Occipital lobe (tissue), 2 donors: ENCODE data around the gene ITPRID1. TPM values are rescaled to one million over a fixed set of nuclear protein-coding genes. Genes with fewer than 3 reads are reported as not detected.

Source experiments
- DNase-seq: peaks from one replicate; lab custom pipeline; 2025; lab: John Stamatoyannopoulos, UW
- total RNA-seq: library from RNA; depleted of rRNA; stranded (reverse); fragments of >200 nt; gene quantifications from one replicate; pipeline ENCODE4 v1.2.3, GENCODE V29; 2014

ITPRID1 gene
- total RNA-seq, 1 donor from 2014 or later, result 8.6 TPM

DNA sequence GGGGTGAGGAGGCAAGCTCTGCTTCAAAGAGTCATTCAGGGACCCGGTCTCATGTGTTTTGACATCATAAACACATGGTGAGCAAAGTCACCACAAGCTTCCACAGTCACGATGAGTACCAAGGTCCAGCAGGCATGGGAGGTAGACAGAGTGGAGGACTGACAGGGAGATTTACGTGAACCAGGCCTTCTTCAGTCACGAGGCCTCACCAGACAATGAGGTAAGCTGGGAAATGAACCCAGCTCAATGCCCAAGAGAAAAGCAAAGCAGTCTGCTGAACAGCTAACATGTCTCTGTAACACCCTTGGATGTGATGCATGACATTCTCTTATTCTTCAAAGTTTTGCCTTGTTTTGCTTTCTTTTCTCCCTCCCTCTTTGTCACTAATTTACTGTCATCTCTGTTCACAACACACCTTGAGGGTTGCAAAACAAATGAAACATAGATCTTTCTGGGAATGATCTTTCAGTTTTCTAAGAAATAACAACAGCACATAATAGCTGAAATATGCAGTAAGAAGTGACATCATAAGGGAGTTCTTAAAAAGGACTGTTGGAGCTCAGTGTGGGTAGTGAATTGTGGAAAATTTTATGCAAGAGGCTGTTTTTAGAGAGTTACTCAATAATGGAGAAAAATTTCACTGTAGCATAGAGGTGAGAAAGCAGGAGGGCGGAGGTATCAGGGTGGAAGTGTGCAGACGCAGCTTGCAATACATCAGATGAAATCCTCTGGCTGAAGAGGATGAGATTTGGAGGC is 182.1 kb downstream of the ITPRID1 start:
- DNase-seq, result no peak

DNA sequence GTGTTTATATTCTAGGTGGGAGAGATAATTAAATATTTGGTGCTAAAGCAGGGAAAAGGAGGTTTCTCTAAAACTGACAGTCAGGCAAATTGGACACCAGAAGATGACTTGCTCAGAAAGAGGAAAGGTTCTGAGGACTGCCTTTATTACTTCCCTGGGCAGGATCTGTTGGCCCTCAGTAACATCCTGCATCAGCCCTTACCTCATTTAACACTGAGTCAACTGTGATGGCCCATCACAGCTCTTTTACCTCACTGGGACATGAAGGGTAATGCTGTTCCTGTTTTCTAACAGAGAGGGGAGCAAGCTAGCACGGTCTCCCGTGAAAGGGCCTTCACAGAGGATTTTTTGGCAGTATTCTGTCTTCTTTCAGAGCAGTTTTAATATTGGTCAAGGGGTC is 185.2 kb downstream of the ITPRID1 start:
- DNase-seq, result no peak

DNA sequence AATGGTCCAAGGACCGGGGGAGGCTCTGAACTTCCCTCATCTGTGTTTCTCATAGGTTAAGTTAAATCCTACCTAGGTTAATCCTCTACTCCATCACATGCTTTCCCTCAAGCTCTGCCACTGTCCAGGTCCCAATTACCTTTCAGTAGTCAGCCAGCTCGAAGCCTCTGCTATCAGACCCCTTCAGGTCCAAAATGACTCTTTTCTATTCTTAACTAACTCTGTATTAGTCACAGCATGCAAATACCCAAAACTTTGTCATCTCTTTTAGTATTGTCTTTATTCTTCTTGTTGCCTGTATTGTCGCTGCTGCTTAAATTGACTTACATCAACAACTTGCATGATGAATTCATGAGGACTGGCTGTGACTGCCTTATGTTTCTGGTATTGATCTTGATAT is 188.5 kb downstream of the ITPRID1 start:
- DNase-seq, result no peak

DNA sequence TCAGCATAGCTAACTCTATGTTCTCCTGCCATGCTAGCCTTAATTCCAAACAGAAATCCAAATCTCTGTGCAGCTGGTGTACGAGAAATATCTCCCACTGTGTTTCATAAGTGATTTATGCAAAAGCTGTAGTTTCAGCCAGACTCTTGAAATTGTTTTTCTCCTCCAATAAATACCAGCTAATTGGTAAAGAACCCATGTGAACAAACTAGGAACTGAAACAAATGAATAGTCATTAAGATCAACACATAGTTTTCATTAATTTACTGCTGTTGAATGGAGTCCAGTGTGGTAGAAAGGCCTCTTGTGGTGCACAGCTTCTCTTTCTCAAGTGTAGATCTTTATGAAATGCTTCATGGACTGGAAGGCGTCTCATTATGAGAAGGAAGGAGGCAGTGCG is 191.5 kb downstream of the ITPRID1 start:
- no peak for DNase-seq

DNA sequence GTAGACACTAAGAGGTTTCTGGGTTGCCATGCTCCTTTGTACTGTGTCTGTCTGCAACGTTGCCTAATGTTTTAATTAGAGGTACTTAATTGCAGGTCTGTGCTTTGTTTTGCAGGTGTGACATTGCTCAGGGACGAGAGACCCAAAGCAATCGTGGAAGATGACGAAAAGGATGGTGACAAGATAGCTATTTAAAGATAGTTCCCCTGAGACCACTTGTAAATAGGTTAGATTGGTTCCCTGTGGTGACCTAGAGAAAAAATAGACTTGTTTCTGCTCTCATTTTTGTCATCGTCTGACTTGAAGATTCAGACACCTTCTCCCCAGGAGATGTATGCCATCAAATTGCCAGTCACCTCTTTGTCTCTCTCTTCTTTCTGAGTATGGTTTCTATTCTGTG is 193.2 kb downstream of the ITPRID1 start:
- no peak for DNase-seq

Other genes starting within 250 kb of the ITPRID1 start
- gene NEUROD6, start 173.4 kb upstream of the ITPRID1 start, total RNA-seq, result 600 TPM
- gene PPP1R17, start 173.1 kb downstream of the ITPRID1 start, total RNA-seq, result 2.7 TPM